GM12892 (cell line): ENCODE results near the gene ACACB.

Source experiments
- POLR2A ChIP-seq: IDR thresholded peaks from 2 replicates; pipeline ENCODE4 v1.6.1; 2011; ENCODE audit warnings: low read depth, low read length, control low read depth
- POLR2AphosphoS5 ChIP-seq: IDR thresholded peaks from 2 replicates; pipeline ENCODE4 v1.6.1; 2011; ENCODE audit warnings: low read depth, low read length, control low read depth
- TAF1 ChIP-seq: IDR thresholded peaks from 2 replicates; pipeline ENCODE4 v1.6.1; 2011; ENCODE audit warnings: low read depth, mild to moderate bottlenecking, control low read depth, low read length, borderline replicate concordance

DNA sequence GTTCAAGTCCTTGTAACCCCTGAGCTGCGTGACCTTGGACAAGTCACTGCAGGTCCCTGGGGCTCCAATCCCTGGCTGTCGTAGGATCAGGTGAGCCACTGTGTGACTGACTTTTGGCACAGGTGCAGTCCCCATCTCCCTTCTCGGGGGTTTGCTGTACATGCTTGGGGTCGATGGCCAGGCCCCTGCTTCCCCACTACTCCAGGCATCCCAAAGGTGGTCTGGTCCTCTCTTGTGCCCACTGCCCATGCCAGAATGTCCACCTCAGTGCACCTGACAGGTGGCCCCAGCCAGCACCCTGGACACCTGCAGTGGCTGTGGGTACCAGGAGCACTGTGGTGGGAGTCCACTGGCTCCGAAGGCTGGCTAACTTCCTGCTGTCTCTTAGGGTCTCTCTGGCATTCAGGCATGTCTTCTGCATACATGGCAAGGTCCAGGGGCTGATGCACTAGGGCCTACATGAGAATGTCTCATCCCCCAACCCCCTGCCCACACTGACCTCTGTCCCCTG lies 178.0 kb downstream of the ACACB start:
- TF ChIP-seq POLR2AphosphoS5 (no peak), POLR2A (no peak), TAF1 (no peak)
